B cell (primary cell): ENCODE results near the gene CYP4F22.

Source experiments
- EZH2 ChIP-seq: IDR thresholded peaks from 2 replicates; pipeline ENCODE4 v1.6.1; 2012; ENCODE audit warnings: borderline replicate concordance, low read depth, mild to moderate bottlenecking, moderate library complexity, low read length; ENCODE audit not compliant: insufficient read depth, poor library complexity, severe bottlenecking
- TF ChIP-seq, protein P1 (sequence below): fragments of 200-600 bp; IDR thresholded peaks from one replicate; pipeline ENCODE4 v1.8.0; 2022; ENCODE audit warnings: antibody characterized with exemption, mild to moderate bottlenecking

DNA sequence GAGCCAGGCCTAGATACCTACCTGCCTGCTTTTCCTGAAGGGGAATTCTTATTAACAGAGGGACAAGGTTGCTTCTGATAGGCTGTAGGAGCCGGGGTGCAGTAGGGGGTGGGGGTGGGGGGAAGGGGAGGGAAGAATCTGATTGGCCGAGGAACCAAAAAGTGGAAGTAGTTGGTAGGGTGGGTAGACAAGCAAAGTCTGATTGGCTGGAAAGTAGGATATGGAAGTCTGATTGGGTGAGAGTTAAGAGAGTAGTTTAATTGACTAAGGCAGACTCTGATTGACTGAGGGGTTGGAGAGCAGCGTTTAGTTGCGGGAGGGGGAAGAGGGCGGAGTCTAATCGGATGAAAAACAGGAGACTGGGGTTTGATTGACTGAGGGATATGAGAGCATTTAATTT, 9.4 kb upstream of the CYP4F22 start:
- TF ChIP-seq, protein P1, sequence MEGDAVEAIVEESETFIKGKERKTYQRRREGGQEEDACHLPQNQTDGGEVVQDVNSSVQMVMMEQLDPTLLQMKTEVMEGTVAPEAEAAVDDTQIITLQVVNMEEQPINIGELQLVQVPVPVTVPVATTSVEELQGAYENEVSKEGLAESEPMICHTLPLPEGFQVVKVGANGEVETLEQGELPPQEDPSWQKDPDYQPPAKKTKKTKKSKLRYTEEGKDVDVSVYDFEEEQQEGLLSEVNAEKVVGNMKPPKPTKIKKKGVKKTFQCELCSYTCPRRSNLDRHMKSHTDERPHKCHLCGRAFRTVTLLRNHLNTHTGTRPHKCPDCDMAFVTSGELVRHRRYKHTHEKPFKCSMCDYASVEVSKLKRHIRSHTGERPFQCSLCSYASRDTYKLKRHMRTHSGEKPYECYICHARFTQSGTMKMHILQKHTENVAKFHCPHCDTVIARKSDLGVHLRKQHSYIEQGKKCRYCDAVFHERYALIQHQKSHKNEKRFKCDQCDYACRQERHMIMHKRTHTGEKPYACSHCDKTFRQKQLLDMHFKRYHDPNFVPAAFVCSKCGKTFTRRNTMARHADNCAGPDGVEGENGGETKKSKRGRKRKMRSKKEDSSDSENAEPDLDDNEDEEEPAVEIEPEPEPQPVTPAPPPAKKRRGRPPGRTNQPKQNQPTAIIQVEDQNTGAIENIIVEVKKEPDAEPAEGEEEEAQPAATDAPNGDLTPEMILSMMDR = no peak
- no peak for TF ChIP-seq EZH2
